ENCODE results near the gene NOVA1.

The NOVA1 gene

DNA sequence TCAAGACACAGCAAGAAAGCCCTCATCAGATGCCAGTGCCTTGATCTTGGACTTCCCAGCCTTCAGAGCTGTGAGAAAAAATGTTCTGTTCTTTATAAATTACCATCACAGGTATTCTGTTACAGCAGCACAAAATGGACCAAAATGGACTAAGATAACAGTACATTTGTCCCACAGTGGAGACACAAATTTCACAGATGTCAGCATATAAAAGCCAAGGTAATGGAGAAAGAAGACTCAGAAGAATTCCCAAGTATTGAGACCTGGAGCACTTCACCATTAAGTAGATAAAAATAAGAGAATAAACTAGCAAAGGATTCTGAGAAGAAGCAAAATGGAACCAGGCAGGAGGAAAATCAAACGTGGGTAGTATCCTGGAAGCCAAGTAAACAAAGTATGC lies 131.0 kb downstream of the NOVA1 start:
- Histone ChIP-seq H3K4me1 (ENCODE audit: insufficient read depth, low read length, poor library complexity, severe bottlenecking) (no peaks in the 10 kb centered on the region), H3K4me3 (ENCODE audit: low read length, poor library complexity, severe bottlenecking) (no peak overlapping the region), H3K9me3 (ENCODE audit: insufficient read depth, low read depth, low read length) (no peaks in the 10 kb centered on the region)

GRCh38 chr14:26463136-26463535 lies 134.7 kb downstream of the NOVA1 start:
- Histone ChIP-seq H3K9me3 (ENCODE audit: insufficient read depth, low read depth, low read length) (no peaks in the 10 kb centered on the region), H3K79me2 (ENCODE audit: insufficient read depth, low read length) (no peaks in the 10 kb centered on the region), H3K9ac (ENCODE audit: low read depth, low read length, poor library complexity, severe bottlenecking) (no peak overlapping the region), H3K36me3 (ENCODE audit: insufficient read depth, low read length) (no peaks in the 10 kb centered on the region), H2AFZ (ENCODE audit: low read length) (no peak overlapping the region), H3K4me3 (ENCODE audit: low read length, poor library complexity, severe bottlenecking) (no peak overlapping the region), H3K9me2 (replicated peaks; ENCODE audit: low read depth, low read length) (no peaks in the 10 kb centered on the region), H3K4me2 (ENCODE audit: low read depth, low read length, poor library complexity, severe bottlenecking) (no peak overlapping the region), H3K27me3 (ENCODE audit: insufficient read depth, low read length, poor library complexity, severe bottlenecking) (no peaks in the 10 kb centered on the region), H3F3A (ENCODE audit: low read depth) (no peaks in the 10 kb centered on the region), H4K20me1 (ENCODE audit: insufficient read depth, low read length, poor library complexity, severe bottlenecking) (no peaks in the 10 kb centered on the region), H3K4me1 (ENCODE audit: insufficient read depth, low read length, poor library complexity, severe bottlenecking) (no peaks in the 10 kb centered on the region)
- no peak for TF ChIP-seq CTCF (conservative IDR thresholded peaks at IDR 0.05; ENCODE audit: low read length)
- no peak for TF ChIP-seq EZH2phosphoT487 (IDR thresholded peaks at IDR 0.05; ENCODE audit: borderline replicate concordance)

More for the DNA sequence above, 131.0 kb downstream of the NOVA1 start:
- H3F3A ChIP-seq (ENCODE audit: low read depth), result no peaks in the 10 kb centered on the region
- TF ChIP-seq CTCF (conservative IDR thresholded peaks at IDR 0.05; ENCODE audit: low read length) (no peak), EZH2phosphoT487 (IDR thresholded peaks at IDR 0.05; ENCODE audit: borderline replicate concordance) (no peak)
- H3K4me2 ChIP-seq (ENCODE audit: low read depth, low read length, poor library complexity, severe bottlenecking), result no peak overlapping the region
- no peak overlapping the region for H2AFZ ChIP-seq (ENCODE audit: low read length)
- H3K27me3 ChIP-seq (ENCODE audit: insufficient read depth, low read length, poor library complexity, severe bottlenecking), result no peaks in the 10 kb centered on the region
- no peak overlapping the region for H3K9ac ChIP-seq (ENCODE audit: low read depth, low read length, poor library complexity, severe bottlenecking)
- H3K79me2 ChIP-seq (ENCODE audit: insufficient read depth, low read length), result no peaks in the 10 kb centered on the region
- H3K36me3 ChIP-seq (ENCODE audit: insufficient read depth, low read length), result no peaks in the 10 kb centered on the region
- no peaks in the 10 kb centered on the region for H4K20me1 ChIP-seq (ENCODE audit: insufficient read depth, low read length, poor library complexity, severe bottlenecking)
- no peaks in the 10 kb centered on the region for H3K9me2 ChIP-seq (replicated peaks; ENCODE audit: low read depth, low read length)

GRCh38 chr14:26454105-26454504 lies 143.7 kb downstream of the NOVA1 start:
- Histone ChIP-seq H4K20me1 (ENCODE audit: insufficient read depth, low read length, poor library complexity, severe bottlenecking) (no peaks in the 10 kb centered on the region), H3K9ac (ENCODE audit: low read depth, low read length, poor library complexity, severe bottlenecking) (no peak overlapping the region), H3K9me2 (replicated peaks; ENCODE audit: low read depth, low read length) (no peaks in the 10 kb centered on the region), H3K79me2 (ENCODE audit: insufficient read depth, low read length) (no peaks in the 10 kb centered on the region), H3K27me3 (ENCODE audit: insufficient read depth, low read length, poor library complexity, severe bottlenecking) (no peaks in the 10 kb centered on the region), H3K36me3 (ENCODE audit: insufficient read depth, low read length) (no peaks in the 10 kb centered on the region), H3F3A (ENCODE audit: low read depth) (no peaks in the 10 kb centered on the region), H3K4me1 (ENCODE audit: insufficient read depth, low read length, poor library complexity, severe bottlenecking) (no peaks in the 10 kb centered on the region), H3K4me3 (ENCODE audit: low read length, poor library complexity, severe bottlenecking) (no peak overlapping the region), H3K9me3 (ENCODE audit: insufficient read depth, low read depth, low read length) (no peaks in the 10 kb centered on the region), H3K4me2 (ENCODE audit: low read depth, low read length, poor library complexity, severe bottlenecking) (no peak overlapping the region), H2AFZ (ENCODE audit: low read length) (no peak overlapping the region)
- no peak for TF ChIP-seq EZH2phosphoT487 (IDR thresholded peaks at IDR 0.05; ENCODE audit: borderline replicate concordance)
- no peak for TF ChIP-seq CTCF (conservative IDR thresholded peaks at IDR 0.05; ENCODE audit: low read length)

All from Loucy (cell line).